Omental fat pad (tissue), 4 donors: ENCODE data around the gene DEFB129. TPM values are rescaled to one million over a fixed set of nuclear protein-coding genes. Genes with fewer than 3 reads are reported as not detected.

ENCODE experiments used
- ATAC-seq: fragments of 150-250 bp; one replicate; pipeline ENCODE4 v1.9.1; 2016; ENCODE audit warnings: mild to moderate bottlenecking, moderate library complexity; ENCODE audit not compliant: low FRiP score
- DNase-seq: peaks from one replicate; pipeline ENCODE4 v3.0.0-alpha.2; 2019; ENCODE audit warnings: low spot score
- total RNA-seq, 4 donors: library from RNA; depleted of rRNA; stranded (reverse); fragments of >200 nt; gene quantifications; one replicate each; pipeline ENCODE4 v1.1.0, GENCODE V29; 2016
- TF ChIP-seq, protein P1 (sequence below), 3 donors: fragments of 450-650 bp; IDR thresholded peaks; one replicate each; pipeline ENCODE4 v1.5.1; 2016 to 2017; ENCODE audit warnings: antibody characterized with exemption in 3 of 3, mild to moderate bottlenecking in 3 of 3, moderate library complexity in 2 of 3

The DEFB129 gene
- total RNA-seq, 4 donors from 2014 or later = not detected

GRCh38 chr20:275791-276190, 48.7 kb downstream of the DEFB129 start:
- ATAC-seq = no peak
- TF ChIP-seq, protein P1, sequence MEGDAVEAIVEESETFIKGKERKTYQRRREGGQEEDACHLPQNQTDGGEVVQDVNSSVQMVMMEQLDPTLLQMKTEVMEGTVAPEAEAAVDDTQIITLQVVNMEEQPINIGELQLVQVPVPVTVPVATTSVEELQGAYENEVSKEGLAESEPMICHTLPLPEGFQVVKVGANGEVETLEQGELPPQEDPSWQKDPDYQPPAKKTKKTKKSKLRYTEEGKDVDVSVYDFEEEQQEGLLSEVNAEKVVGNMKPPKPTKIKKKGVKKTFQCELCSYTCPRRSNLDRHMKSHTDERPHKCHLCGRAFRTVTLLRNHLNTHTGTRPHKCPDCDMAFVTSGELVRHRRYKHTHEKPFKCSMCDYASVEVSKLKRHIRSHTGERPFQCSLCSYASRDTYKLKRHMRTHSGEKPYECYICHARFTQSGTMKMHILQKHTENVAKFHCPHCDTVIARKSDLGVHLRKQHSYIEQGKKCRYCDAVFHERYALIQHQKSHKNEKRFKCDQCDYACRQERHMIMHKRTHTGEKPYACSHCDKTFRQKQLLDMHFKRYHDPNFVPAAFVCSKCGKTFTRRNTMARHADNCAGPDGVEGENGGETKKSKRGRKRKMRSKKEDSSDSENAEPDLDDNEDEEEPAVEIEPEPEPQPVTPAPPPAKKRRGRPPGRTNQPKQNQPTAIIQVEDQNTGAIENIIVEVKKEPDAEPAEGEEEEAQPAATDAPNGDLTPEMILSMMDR (IDR thresholded peaks at IDR 0.05) = no peak
- no peak for DNase-seq

DNA sequence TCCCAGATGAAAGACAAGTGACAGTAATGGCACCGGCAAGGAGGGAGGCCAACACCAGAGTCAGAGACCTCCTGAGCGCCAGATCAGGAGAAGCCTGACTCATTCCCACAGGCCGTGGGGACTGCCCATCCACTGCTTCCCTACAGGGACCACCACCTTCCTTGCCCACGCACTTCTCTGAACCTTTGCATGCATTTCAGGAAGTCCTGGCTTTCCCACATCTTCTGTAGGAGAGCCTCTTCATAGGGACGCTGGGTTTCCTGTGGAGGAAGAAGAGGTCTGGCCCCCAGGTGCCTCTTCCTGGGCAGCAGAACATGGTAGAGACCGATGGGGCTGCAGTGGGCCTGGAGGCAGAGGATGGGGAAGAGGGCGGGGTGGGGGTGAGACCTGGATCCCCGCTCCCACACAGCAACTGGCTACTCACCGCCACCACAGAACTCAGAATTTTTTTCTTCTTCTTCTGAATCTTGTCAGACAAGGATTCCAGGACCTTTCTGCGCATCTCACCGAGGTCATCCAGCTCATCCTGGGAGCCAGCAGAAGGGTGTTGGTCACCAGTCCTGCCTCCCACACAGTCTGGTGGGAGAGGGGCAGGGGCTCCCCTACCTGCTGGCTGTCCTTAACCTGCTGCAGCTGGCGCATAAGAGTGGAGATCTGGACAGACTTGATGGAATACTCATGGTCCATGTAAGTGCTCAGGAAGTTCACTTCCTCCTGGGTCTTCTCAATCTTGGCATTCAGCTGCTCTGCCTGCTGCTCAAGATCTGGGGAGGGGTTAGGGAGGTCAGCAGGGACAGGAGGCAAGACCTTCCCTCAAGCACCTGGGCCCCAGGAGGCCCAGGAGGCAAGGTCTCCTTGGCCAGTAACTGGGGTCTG, 49.8 kb downstream of the DEFB129 start:
- ATAC-seq = no peak
- DNase-seq = no peak

DNA sequence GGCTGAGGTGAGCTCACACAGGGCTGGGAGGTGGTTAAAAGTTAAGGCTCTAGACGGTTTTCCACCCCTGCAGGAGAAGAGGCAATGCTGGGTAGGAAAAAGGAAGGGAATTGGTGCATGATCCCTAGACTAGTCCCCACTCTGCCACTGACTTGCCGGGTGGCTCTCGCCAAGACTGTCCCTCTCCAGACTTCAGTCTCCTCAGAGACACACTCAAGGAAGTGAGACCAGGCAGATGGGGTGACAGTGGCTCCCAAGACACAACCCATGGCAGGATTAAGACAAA, 50.4 kb downstream of the DEFB129 start:
- TF ChIP-seq, protein P1 (IDR thresholded peaks at IDR 0.05) = no peak
- ATAC-seq (no peak), DNase-seq (no peak)

More for the DNA sequence above, 49.8 kb downstream of the DEFB129 start:
- TF ChIP-seq, protein P1 (IDR thresholded peaks at IDR 0.05) = no peak

DNA sequence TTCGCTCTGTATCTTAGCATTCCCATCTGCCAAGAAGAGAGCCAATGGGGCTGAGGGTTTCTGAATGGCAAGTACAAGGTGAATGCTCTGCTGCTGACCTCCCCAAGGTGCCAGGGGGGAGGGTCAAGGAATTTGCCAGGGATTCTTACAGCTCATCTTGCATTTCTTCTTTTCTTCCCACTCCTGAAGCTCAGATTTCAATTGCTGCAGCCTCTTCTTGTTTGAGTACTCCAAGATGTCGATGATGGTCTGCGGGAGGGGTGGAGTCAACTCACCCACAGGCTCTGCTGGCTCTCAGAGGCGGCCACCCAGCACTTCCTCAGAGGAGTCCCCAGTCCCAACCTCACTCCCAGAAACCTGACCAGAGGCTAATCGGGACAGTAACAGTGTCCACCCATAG, 51.1 kb downstream of the DEFB129 start:
- no peak for ATAC-seq
- TF ChIP-seq, protein P1 (IDR thresholded peaks at IDR 0.05) = no peak
- no peak for DNase-seq

GRCh38 chr20:278607-279571, 51.8 kb downstream of the DEFB129 start:
- TF ChIP-seq, protein P1 (IDR thresholded peaks at IDR 0.05) = no peak
- ATAC-seq (no peak), DNase-seq (no peak)

Other genes starting within 250 kb of the DEFB129 start
- not detected for gene DEFB125, start 139.6 kb upstream of the DEFB129 start, total RNA-seq
- gene DEFB126, start 84.7 kb upstream of the DEFB129 start, total RNA-seq = not detected
- not detected for gene DEFB127, start 69.8 kb upstream of the DEFB129 start, total RNA-seq
- not detected for gene DEFB128, start 37.5 kb upstream of the DEFB129 start, total RNA-seq
- gene DEFB132, start 30.5 kb downstream of the DEFB129 start, total RNA-seq = 1 to 10 TPM; 1.5 to 9.2 (median 2.0) TPM
- gene C20orf96, start 63.5 kb downstream of the DEFB129 start, total RNA-seq = 1 to 10 TPM; 1.4 to 3.0 (median 1.9) TPM
- 10 to 100 TPM; 10.5 to 20.1 (median 12.6) TPM for gene ZCCHC3, start 70.3 kb downstream of the DEFB129 start, total RNA-seq
- gene SOX12, start 98.3 kb downstream of the DEFB129 start, total RNA-seq = 1 to 10 TPM; 2.0 to 3.3 (median 2.5) TPM
- gene NRSN2, start 119.9 kb downstream of the DEFB129 start, total RNA-seq = 10 to 100 TPM; 12.6 to 19.1 (median 15.8) TPM
- gene TRIB3, start 153.5 kb downstream of the DEFB129 start, total RNA-seq = 10 to 100 TPM in 1 of 4 donors, 1 to 10 TPM in 3; 5.5 to 10.6 (median 6.2) TPM
- 10 to 100 TPM; 49.9 to 88.1 (median 52.9) TPM for gene RBCK1, start 181.0 kb downstream of the DEFB129 start, total RNA-seq
- gene TBC1D20, start 235.3 kb downstream of the DEFB129 start, total RNA-seq = 10 to 100 TPM; 37.2 to 60.6 (median 53.3) TPM